Measurements from ENCODE around the gene ELOA.
"Not testable (repeated sequence)": the region's sequence is repeated elsewhere in the genome, so short reads cannot be mapped to it uniquely, and the experiment has no call there.

ELOA gene

DNA sequence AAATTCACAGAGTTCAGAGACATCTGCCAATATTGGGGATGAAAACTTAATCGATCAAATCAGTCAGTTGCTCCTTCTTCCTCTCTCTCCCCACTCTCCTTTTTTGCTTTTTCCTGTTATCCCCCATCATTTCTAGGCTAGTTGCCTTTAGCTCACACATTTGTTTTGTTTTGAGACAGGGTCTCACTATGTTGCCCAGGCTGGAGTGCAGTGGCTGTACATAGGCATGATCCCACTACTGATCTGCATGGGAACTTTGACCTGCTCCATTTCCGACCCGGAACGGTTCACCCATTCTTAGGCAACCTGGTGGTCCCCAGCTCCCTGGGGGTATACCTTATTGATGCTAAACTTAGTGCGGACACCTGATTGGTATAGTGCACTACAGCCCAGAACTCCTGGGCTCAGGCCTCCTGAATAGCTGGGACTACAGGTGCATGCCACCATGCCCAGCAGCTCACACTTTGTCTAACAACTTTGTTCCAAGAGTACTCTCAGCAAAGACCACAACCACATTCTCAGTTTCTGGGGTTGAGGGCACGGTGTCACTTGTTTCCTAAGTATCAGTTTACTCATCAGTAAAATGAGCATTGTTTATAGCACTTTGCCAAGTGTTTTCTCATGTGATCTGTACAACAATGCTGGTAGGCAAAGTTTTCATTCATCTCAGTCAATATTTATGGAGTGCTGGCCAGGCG is 6.7 kb upstream of the ELOA start:
- FAIRE-seq, result no peak

- FAIRE-seq, result no peak
These were observed 1.7 kb upstream of the ELOA start for GRCh38 chr1:23741609-23742008.

- no peak for FAIRE-seq
These were observed 493 bp upstream of the ELOA start for GRCh38 chr1:23742670-23743286.

DNA sequence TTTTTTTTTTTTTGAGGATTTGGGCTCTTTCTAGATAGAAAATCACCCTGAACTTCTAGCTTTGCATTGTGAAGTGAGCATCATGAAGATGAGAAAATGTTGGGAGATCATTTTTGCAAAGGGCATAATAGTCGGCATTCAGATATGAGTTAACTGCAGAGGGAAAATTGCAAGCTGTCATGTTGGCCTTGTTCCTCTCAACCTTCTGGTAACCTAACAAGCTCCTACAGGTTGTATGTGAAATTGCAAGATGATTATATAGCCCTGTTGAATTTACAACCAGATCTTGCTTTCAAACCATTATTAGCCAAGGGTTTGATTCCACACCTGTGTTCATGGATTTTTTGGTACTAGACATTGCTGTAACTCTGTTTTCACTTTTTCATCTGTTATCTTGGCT is 2.2 kb downstream of the ELOA start:
- FAIRE-seq, result no peak

DNA sequence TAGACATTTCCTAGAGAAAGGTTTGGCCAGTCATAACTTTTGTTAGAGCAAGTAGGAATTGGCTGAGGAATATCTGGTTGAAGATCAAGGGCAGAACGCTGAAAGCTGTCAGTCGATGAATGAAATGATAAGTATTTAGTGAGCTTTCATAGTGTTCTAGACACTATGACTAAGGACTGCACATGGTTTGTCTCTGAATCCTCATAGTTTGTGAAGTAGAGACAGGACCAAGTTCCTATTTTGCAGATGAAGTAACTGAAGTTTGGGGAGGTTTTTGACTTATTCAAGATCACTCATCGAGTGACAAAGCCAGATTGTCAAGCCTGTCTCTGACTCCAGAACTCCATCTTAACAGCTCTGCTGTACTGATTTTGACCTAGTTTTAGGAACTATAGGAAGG is 4.7 kb downstream of the ELOA start:
- no peak for FAIRE-seq

GRCh38 chr1:23751050-23751814 is 8.0 kb downstream of the ELOA start:
- FAIRE-seq, result no peak

DNA sequence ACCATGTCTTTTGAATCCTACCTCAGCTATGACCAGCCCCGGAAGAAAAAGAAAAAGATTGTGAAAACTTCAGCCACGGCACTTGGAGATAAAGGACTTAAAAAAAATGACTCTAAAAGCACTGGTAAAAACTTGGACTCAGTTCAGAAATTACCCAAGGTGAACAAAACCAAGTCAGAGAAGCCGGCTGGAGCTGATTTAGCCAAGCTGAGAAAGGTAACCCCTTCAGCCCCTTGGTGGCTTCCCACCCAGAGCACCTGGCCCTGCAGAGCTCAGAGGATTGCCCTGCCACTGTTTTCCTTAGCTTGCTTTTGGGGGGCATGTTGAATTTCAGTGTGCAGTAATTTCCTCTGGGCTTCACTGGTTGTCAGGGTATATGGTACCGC is 8.5 kb downstream of the ELOA start:
- no peak for FAIRE-seq

GRCh38 chr1:23752909-23753308 is 9.6 kb downstream of the ELOA start:
- no peak for FAIRE-seq

DNA sequence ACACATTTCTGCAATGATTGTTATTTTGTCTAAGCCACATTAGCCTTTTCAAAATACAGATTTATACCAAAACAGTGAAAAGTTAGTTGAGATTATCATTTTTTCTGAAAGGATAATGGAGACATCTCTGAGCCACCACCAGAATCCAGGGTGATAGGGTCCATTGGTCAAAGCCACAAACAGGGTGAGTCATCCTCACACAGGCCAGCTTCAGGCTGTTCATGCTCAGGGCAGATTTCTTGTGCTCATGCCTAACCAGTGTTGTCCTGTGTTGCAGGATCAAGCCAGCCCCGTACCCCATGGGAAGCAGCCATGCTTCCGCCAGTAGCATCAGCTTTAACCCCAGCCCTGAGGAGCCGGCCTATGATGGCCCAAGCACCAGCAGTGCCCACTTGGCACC is 13.4 kb downstream of the ELOA start:
- FAIRE-seq, result no peak

DNA sequence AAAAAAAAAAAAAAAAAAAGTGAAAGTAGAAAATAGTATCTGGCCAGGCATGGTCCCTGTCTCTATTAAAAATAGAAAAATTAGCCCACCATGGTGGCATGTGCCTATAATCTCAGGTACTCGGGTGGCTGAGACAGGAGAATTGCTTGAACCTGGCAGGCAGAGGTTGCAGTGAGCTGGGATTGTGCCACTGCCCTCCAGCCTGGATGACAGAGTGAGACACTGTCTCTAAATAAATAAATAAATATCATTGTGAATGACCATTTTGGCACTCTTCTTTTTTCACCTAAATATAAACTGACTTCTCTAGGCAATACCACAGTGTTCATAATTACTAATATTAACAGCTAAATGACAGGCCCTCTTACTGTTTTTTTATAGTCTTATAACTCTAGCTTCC is 14.5 kb downstream of the ELOA start:
- no peak for FAIRE-seq

DNA sequence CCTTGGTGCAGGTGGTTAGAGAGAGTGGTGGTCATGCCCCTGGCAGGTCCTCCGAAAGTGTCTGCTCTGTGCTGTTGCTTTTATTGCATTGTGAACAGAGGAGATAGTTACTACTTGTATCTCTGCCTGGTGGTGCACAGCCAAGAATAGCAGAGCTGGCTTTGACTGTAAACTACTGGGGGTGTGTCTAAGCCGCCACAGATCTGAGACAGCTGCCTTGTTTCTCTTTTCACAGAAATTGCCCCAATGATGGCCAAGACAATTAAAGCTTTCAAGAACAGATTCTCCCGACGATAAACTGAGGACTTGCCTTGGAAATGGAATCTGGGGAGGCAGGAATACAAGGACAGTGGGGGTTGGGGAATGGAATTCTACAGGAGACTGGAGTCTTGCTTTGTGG is 16.0 kb downstream of the ELOA start:
- no peak for FAIRE-seq

DNA sequence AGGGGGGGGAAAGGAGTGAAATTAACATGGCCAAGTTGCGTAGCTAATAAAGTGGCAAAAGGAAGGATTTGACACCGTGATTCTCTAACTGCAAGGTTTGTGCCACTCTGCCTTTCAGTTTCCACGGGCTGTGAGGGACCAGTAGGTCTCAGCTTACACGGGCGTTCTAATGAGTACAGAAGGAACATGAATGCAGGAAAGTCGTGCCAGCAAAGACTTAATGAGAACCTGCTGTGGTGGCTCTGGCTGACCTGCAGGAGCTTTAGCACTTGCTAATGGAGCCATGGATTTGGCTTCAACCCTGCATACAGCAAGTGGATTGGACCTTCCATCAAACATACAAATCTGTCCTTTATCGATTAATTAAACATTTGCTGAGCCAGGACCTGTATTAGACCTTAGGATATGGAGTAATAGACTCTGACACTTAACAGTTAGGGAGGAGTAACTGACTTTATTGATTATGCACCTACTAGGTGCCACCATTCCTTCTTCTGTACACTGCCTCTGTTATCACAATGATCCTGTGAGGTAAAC is 19.8 kb downstream of the ELOA start:
- FAIRE-seq, result no peak

DNA sequence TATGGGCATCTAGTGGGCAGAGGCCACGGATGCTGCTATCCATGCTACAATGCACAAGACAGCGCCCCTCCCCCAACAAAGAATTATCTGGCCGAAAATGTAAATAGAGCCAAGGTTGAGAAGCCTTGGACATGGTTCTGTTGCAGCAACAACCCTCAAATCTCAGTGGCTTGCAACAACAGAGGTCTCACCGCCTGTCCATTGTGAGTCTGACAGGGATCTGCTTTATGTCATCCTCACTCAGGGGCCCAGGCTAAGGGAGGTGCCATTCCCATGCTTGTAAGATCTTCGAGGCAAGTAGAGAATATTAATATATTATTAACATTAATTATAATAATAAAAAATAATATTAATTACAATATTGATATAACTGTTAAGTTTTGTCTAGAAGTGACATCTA is 25.5 kb downstream of the ELOA start:
- FAIRE-seq, result no peak

GRCh38 chr1:23772049-23772853 is 29.0 kb downstream of the ELOA start:
- FAIRE-seq, result no peak

- no peak for FAIRE-seq
These were observed 29.6 kb downstream of the ELOA start for GRCh38 chr1:23772854-23773242.

DNA sequence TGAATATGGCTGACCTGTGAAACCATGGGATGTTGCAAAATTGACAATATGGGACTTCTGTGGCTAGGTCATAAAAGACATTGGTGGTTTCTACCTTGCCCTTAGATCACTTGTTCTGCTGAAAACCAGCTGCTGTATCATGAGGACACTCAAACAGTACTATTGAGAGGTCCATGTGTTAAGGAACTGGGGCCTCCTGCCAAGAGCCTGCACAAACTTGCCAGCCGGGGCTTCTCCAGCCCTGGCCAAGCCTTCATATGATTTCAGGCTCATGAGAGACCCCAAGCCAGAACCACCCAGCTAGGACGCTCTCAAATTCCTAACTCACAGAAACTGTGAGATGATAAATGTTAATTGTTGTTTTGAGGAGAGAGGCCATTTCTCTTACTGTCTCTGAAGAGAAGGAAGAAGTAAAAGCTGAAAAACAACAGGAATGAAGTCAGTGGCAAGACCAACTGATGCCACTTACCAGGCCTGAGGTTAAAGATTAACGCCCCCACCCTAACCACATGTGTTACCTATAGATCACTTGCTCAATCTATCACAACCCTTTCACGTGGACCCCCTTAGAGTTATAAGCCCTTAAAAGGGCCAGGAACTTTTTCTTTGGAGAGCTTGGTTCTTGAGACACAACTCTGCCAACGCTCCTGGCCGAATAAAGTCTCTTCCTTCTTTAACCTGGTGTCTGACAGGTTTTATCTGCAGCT is 31.1 kb downstream of the ELOA start:
- FAIRE-seq, result no peak

DNA sequence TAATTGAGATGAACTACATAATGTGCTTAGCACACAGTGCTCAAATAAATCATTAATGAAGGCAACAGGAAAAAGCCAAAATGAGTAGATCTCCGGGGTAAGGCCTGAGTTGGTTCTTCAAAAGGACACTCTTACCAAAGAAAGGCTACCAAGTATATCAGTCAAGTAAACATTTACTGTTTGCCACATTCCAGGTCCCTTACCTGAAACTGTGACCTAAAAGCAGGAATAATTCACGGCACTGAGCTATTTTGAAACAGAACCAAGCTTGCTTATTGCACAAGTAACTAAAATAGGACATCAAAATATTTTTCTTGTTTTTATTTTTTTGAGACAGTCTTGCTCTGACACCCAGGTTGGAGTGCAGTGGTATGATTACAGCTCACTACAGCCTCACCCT is 32.9 kb downstream of the ELOA start:
- FAIRE-seq, result no peak

DNA sequence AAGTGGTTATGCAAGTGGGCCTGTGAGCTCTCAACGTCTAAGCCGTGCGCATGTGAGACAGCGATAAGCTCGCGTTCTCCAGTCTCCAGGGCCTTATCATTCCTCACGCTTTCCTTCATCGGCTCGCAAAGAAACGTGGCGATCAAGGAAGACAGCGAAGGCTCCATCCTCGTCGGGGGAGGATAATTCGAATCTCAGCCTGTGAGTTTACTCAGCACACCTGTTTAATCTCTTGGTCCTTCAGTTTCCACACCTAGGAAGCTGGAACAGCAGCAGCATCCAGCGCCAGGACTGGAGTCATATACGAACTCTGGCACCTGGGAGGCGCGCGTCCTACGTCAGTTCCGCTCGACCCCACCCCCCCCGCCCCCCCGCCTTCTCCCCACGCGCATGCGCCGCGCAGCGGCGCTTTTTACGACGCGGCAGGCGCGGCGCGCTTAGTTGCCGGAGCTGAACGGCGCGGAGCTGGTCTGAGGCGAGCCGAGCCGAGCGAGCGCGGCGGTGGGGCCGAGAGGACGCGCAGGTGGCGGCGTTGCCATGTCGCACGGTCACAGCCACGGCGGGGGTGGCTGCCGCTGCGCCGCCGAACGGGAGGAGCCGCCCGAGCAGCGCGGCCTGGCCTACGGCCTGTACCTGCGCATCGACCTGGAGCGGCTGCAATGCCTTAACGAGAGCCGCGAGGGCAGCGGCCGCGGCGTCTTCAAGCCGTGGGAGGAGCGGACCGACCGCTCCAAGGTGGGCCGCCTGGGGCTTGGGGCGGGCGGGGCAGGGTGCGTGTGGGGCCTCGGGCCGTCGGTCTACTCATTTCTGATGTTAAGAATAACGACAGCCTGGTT is 34.9 kb downstream of the ELOA start, which contains the start of gene PITHD1:
Gene PITHD1, plus strand, starts transcription at position 440 of the 836 bp plus-strand sequence. Its CDS starts 98 bp downstream, at position 538.
- FAIRE-seq, result no peak

DNA sequence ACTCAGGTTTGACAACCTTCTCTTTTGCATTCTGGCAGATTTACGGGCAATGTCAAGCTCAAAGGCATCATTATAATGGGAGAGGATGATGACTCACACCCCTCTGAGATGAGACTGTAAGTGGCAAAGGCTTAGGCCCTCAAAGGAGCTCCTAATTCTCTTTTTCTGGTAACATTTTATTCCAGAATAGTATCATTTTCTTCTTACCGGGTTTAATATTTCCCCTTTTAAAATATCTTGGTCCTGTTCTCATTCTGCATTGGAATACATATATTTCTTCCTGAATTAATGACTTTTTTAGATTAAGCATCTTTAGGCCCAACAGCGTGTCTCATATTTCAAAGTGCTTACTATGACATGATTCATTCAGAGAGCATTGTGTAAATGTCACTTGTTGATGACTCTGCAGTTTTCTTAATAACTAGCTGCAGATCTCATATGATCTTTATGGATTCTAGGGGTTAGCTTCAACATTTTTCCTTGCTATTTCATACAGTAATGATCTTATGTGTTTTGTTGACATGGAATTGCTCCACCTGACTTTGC is 36.6 kb downstream of the ELOA start:
- no peak for FAIRE-seq

DNA sequence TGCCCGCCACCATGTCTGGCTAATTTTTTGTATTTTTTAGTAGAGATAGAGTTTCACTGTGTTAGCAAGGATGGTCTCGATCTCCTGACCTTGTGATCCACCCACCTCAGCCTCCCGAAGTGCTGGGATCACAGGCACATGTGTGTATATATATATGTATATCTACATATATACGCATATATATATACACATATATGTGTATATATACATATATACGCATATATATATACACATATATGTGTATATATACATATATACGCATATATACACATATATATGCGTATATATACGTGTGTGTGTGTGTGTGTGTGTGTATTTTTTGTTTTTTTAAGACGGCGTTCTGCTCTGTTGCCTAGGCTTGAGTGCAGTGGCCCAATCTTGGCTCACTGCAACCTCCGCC is 39.9 kb downstream of the ELOA start:
- not testable (repeated sequence) for FAIRE-seq

GRCh38 chr1:23784846-23785245 is 41.6 kb downstream of the ELOA start:
- no peak for FAIRE-seq
